HPDE6-E6E7 (cell line): Measurements from ENCODE around the gene SUGCT.

Source experiments
- DNase-seq: peaks from one replicate; pipeline ENCODE4 v3.0.0; 2011; ENCODE audit warnings: missing footprints; ENCODE audit errors: extremely low spot score

Gene SUGCT

GRCh38 chr7:40765639-40766038 lies 630.8 kb downstream of the SUGCT start:
- no peak for DNase-seq

- DNase-seq, result no peak
Measured at GRCh38 chr7:40772096-40772495, 637.3 kb downstream of the SUGCT start.

- no peak for DNase-seq
Measured at GRCh38 chr7:40773656-40774055, 638.9 kb downstream of the SUGCT start.

- no peak for DNase-seq
Measured at GRCh38 chr7:40775877-40776276, 641.1 kb downstream of the SUGCT start.

DNA sequence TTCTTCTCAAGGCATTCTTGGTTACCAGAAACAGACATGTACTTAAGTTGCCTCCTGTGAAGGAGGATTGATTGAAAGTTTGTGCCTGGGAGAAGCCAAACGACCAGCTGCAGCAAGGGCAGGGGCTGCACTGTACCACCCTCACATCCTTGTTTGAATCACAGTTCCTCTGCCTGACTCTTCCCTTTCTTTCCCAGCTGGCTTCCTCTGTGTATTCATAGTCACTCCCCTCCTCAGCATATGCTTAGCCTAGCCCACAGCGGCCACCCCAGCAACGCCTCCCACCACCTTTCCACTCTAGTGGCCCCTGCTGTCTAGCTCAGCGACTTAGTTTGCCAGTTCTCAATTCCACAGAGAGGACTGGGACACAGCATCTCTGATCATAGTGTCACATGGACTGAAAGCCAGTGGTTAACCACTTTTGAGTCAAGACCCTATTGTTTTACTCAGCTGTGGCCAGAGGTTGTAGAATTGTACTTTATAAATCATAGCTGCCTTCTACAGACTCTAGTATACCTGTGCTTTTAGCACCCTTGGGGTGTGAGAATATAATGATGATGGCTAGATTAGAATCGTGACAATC lies 643.0 kb downstream of the SUGCT start:
- DNase-seq, result no peak

DNA sequence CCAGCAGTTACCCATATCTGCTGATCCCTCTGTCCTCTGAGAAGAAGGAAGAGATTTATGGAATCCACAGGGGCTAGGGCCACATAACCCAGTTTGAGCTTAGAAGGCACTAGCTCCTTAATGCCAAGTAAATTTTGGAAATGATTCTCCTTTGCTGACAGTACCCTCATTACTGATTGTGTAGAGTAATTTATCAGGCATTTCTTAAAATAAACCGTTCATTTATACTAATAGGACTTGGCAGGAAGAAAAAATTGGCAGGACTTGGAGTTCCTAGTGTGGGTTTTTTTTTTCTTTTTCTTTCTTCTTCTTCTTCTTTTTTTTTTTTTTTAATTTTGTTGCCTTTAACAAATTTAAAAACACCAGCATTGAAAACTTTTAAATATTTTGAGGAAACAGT lies 645.7 kb downstream of the SUGCT start:
- no peak for DNase-seq

- no peak for DNase-seq
Measured at GRCh38 chr7:40782836-40783235, 648.0 kb downstream of the SUGCT start.

DNA sequence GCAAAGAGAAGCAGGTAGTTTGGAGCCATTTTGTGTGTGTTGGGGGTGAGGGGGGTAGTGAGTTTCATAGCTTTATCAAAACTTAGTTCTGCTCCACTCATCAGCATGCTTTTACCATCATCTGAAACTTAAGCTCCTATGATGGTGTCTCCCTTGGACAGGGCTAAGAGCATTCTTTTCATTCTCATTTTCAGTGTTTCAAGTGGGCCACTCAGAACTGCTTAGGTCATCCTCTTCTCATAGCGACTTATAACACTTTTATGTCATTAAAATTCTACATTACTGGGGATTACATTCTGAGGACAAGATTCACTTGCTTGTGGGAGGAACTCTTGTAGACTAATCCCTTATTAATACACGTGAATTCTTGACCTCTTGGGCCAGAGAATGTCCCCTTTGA lies 649.4 kb downstream of the SUGCT start:
- no peak for DNase-seq

- no peak for DNase-seq
Measured at GRCh38 chr7:40786909-40787308, 652.1 kb downstream of the SUGCT start.

- DNase-seq, result no peak
Measured at GRCh38 chr7:40793132-40793531, 658.3 kb downstream of the SUGCT start.

DNA sequence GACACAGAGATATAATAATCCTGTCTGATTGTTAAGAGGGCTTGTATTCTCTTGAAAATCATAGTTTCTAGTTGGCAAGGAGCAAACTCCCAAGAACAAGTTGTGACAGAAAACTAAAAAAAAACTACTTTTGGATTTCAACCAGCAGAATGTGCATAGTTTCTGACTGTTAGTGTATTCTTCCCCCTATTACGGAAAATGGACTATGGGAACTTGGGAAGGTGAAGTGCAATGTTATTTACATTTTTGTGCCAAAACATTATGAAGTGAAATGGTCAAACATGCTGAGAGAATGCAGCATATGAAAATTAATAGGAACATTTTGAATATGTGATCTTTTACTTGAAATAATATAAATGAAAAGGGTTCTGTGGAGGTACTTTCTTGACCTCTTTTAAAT lies 660.8 kb downstream of the SUGCT start:
- DNase-seq, result no peak

- DNase-seq, result no peak
Measured at GRCh38 chr7:40796723-40797122, 661.9 kb downstream of the SUGCT start.

DNA sequence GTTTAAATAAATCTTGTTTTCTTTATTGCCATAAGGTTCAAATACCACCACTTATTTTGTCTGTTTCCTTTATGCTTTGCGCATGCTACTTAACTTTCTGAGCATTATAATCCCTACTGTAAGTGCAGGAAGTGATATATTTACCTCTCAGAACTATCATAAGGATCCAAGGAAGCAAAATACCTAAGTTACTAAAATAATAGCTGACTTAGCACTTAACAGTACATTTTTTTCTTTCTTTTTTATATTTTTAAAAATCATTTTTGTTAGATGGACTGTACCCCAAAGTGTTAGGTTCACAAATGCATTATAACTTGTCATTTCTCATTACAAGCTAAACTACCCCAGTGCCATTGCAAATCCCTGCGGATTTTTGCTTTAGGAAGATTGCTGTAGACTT lies 663.8 kb downstream of the SUGCT start:
- no peak for DNase-seq

- DNase-seq, result no peak
Measured at GRCh38 chr7:40799493-40800403, 664.9 kb downstream of the SUGCT start.

DNA sequence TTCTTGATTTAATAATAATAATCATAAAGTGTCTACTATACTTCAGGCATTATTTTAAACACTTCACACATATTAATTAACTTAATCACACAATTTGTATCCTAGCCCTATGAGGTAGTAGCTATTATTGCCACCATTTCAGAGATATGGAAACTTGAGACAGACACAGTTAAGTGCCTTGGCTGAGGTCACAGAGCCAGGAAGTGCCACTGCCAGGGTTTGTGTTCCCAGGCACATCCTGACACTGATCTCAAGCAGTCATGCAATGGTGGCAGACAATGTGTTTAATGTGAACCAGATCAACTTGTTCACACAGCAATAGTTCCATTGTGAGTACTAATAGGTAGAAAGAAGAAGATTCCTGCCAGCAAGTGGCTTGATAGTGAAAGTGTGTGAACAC lies 666.0 kb downstream of the SUGCT start:
- no peak for DNase-seq

DNA sequence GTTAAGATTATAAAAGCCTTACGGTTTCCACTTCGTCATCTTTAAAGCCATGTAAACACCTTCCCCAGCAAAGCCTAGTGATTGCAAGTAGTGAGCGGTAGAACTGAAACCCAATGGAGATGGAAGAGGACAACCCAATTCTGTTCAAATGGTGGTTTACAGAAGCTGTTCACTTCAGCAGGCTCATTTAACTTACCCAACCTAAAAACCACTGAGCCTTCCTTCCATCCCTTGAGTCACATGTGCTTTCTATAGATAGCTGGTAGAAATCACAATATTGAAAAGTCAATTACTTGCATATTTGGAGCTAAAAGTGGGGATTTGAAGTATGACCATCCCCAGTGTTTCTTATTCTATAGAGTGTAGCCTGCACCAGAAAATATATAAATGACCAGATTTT lies 667.7 kb downstream of the SUGCT start:
- no peak for DNase-seq

- DNase-seq, result no peak
Measured at GRCh38 chr7:40804477-40805215, 669.8 kb downstream of the SUGCT start.

- DNase-seq, result no peak
Measured at GRCh38 chr7:40805361-40805760, 670.6 kb downstream of the SUGCT start.

- DNase-seq, result no peak
Measured at GRCh38 chr7:40808378-40808942, 673.7 kb downstream of the SUGCT start.

DNA sequence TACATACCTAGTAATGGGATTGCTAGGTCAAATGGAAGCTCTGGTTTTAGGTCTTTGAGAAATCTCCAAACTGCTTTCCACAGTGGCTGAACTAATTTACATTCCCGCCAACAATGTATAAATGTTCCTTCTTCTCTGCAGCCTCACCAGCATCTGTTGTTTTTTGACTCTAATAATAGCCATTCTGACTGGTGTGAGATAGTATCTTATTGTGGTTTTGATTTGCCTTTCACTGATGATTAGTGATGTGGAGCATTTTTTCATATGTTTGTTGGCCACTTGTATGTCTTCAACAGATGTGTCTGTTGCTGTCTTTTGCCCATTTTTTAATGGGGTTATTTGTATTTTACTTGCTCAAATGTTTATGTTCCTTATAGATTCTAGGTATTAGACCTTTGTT lies 675.5 kb downstream of the SUGCT start:
- no peak for DNase-seq

GRCh38 chr7:40811666-40812065 lies 676.9 kb downstream of the SUGCT start:
- no peak for DNase-seq

GRCh38 chr7:40815022-40815421 lies 680.2 kb downstream of the SUGCT start:
- no peak for DNase-seq
